GM12878 (cell line): ENCODE data around the gene LRRC37B. TPM values are rescaled to one million over a fixed set of nuclear protein-coding genes. Genes with fewer than 3 reads are reported as not detected.
A peak's percentile ranks its signal among the peaks of the same experiment; 100 is the strongest.

Experiments
- ATAC-seq: fragments of 200-7000 bp; cut with Tn5 transposase; 3 replicates; pipeline ENCODE4 v1.9.1; 2020; ENCODE audit warnings: mild to moderate bottlenecking, moderate library complexity
- BruUV-seq: library from RNA; stranded (reverse); fragments of 400-500 nt; replicated peaks from 2 replicates; lab custom pipeline; 2021; lab: Mats Ljungman, UMichigan
- CTCF ChIA-PET: fragments of 300-600 bp; sonication (Branson Sonifier 250); formaldehyde crosslinking; extraction: SDS; loops from one replicate; lab custom pipeline; 2021; ENCODE audit warnings: inconsistent platforms; lab: Yijun Ruan, JAX
- POLR2A ChIA-PET: fragments of 350-600 bp; formaldehyde crosslinking; extraction: SDS; loops from one replicate; lab custom pipeline; 2021; ENCODE audit warnings: inconsistent platforms; lab: Charles Lee
- RAD21 ChIA-PET: fragments of 300-600 bp; sonication (Branson Sonifier 250); formaldehyde crosslinking; loops from one replicate; lab custom pipeline; 2023; ENCODE audit warnings: antibody characterized with exemption; ENCODE audit not compliant: unreplicated experiment; lab: Charles Lee
- SMC1A ChIA-PET: fragments of 300-600 bp; sonication (Branson Sonifier 250); formaldehyde crosslinking; loops from one replicate; lab custom pipeline; 2023; ENCODE audit not compliant: unreplicated experiment, uncharacterized antibody; lab: Charles Lee
- DNase-seq: peaks from one replicate; pipeline ENCODE4 v3.0.0-alpha.2; 2011; ENCODE audit warnings: low read depth, low spot score
- FAIRE-seq: peaks from 3 replicates; lab custom pipeline; 2011; peaks lifted over from hg19 to GRCh38; lab: Jason Lieb, UNC
- H2AFZ ChIP-seq: 2 replicates; pipeline ENCODE4 v1.6.0; 2011; ENCODE audit warnings: low read depth, low read length, control low read depth; ENCODE audit not compliant: control insufficient read depth
- H3K27ac ChIP-seq: 2 replicates; pipeline ENCODE4 v1.5.1; 2011; ENCODE audit warnings: control low read depth; ENCODE audit not compliant: control insufficient read depth, insufficient read depth
- H3K27me3 ChIP-seq, 2 experiments: replicated peaks in 1 of 2; 2 replicates each; pipeline versions ENCODE4 v1.6.0 to v1.6.1; 2011; ENCODE audit warnings: low read length in 1 of 2; ENCODE audit not compliant: control insufficient read depth in 2 of 2, insufficient read depth in 2 of 2
- H3K36me3 ChIP-seq, 2 experiments: 2 replicates each; pipeline ENCODE4 v1.5.1; 2011; ENCODE audit warnings: low read length in 1 of 2; ENCODE audit not compliant: control insufficient read depth in 2 of 2, insufficient read depth in 2 of 2
- H3K4me1 ChIP-seq: 2 replicates; pipeline ENCODE4 v1.6.1; 2011; ENCODE audit warnings: mild to moderate bottlenecking, low read length, moderate library complexity, mixed read lengths; ENCODE audit not compliant: control insufficient read depth, insufficient read depth
- H3K4me2 ChIP-seq: 2 replicates; pipeline ENCODE4 v1.6.0; 2011; ENCODE audit warnings: control low read depth; ENCODE audit not compliant: control insufficient read depth, insufficient read depth
- H3K4me3 ChIP-seq: fragments of 200-600 bp; sonication (generic); 2 replicates; pipeline ENCODE4 v1.5.1; 2016
- H3K79me2 ChIP-seq: 2 replicates; pipeline ENCODE4 v1.6.0; 2011; ENCODE audit warnings: low read length; ENCODE audit not compliant: control insufficient read depth, insufficient read depth
- H3K9ac ChIP-seq: 2 replicates; pipeline ENCODE4 v1.8.0; 2011; ENCODE audit warnings: low read length, control low read depth, mixed read lengths; ENCODE audit not compliant: control insufficient read depth, insufficient read depth
- H3K9me3 ChIP-seq: replicated peaks from 3 replicates; pipeline ENCODE4 v1.5.1; 2011; ENCODE audit warnings: mild to moderate bottlenecking, low read length; ENCODE audit not compliant: control insufficient read depth, insufficient read depth
- H4K20me1 ChIP-seq: 2 replicates; pipeline ENCODE4 v1.6.0; 2011; ENCODE audit not compliant: control insufficient read depth, insufficient read depth
- EGR1 ChIP-seq, 2 experiments: IDR thresholded peaks; 1 replicate in 1 of 2; 2 replicates in 1 of 2; pipeline ENCODE4 v1.6.1; 2011 to 2012; ENCODE audit warnings: low read depth in 2 of 2, low read length in 2 of 2, borderline replicate concordance in 1 of 2, mild to moderate bottlenecking in 1 of 2, moderate library complexity in 1 of 2
- MTA2 ChIP-seq: fragments of 450-650 bp; IDR thresholded peaks from 2 replicates; pipeline ENCODE4 v1.6.1; 2016; ENCODE audit warnings: low read depth, mild to moderate bottlenecking, moderate library complexity
- MYB ChIP-seq: fragments of 150-350 bp; IDR thresholded peaks from 2 replicates; pipeline ENCODE4 v1.6.1; 2014; ENCODE audit warnings: mild to moderate bottlenecking, low read depth, low read length, borderline replicate concordance
- POLR2A ChIP-seq: IDR thresholded peaks from 2 replicates; pipeline ENCODE4 v1.6.1; 2011; ENCODE audit warnings: low read depth, mild to moderate bottlenecking, low read length
- SRF ChIP-seq, 2 experiments: IDR thresholded peaks; 2 replicates each; pipeline ENCODE4 v1.6.1; 2011; ENCODE audit warnings: low read depth in 2 of 2, low read length in 2 of 2, mild to moderate bottlenecking in 1 of 2, moderate library complexity in 1 of 2
- STAT3 ChIP-seq: IDR thresholded peaks from 2 replicates; pipeline ENCODE4 v1.6.1; 2011; ENCODE audit warnings: low read depth, low read length, improper control_type of control experiment
- SUPT20H ChIP-seq: IDR thresholded peaks from 2 replicates; pipeline ENCODE4 v1.6.1; 2011; ENCODE audit warnings: low read depth, mild to moderate bottlenecking, low read length, moderate library complexity, borderline replicate concordance; ENCODE audit not compliant: control insufficient read depth
- SUZ12 ChIP-seq: fragments of 200-600 bp; sonication (generic); IDR thresholded peaks from one replicate; pipeline ENCODE4 v1.6.1; 2018; ENCODE audit warnings: antibody characterized with exemption, mild to moderate bottlenecking; ENCODE audit not compliant: unreplicated experiment
- ZNF384 ChIP-seq: IDR thresholded peaks from 2 replicates; pipeline ENCODE4 v1.6.1; 2012; ENCODE audit warnings: low read depth, mild to moderate bottlenecking, low read length, improper control_type of control experiment, borderline replicate concordance
- WGBS: methylation state at CpG from one replicate; pipeline ENCODE4 v1.1.6; 2016; ENCODE audit warnings: low lambda C conversion rate; ENCODE audit not compliant: insufficient replicate concordance, insufficient coverage; ENCODE audit errors: missing lambda C conversion rate; 5-methylcytosine and 5-hydroxymethylcytosine counted together
- in situ Hi-C: fragments of 300-500 bp; cut with MboI; formaldehyde crosslinking; loops from 9 replicates; pipeline ENCODE4 v1.14.3; 2018; ENCODE audit warnings: mixed read lengths
- intact Hi-C: fragments of 100-400 bp; cut with micrococcal nuclease; formaldehyde crosslinking; loops from one replicate; pipeline ENCODE4 v1.14.2; 2022; ENCODE audit not compliant: unreplicated experiment
- polyA plus RNA-seq, 11 experiments: library from polyadenylated mRNA; depleted of rRNA in 4 of 11; unstranded in 6 of 11; stranded (reverse) in 5 of 11; fragments of >200 nt; fragmentation: Nextera tagmentation in 4 of 11; fragmentation: Illumina TruSeq in 1 of 11; extraction: Ambion mirVana in 4 of 11; extraction: Trizol in 1 of 11; gene quantifications; 1 replicate in 1 of 11; 2 replicates in 10 of 11; pipeline versions ENCODE4 v1.2.1 to v1.2.3, GENCODE V29; 2011 to 2016; ENCODE audit warnings: inconsistent platforms in 2 of 11, missing spikeins in 2 of 11, low read depth in 1 of 11
- total RNA-seq, 4 experiments: library from RNA; depleted of rRNA in 3 of 4; stranded (reverse); fragments of >200 nt in 3 of 4; fragmentation: Illumina TruSeq in 1 of 4; extraction: Trizol in 1 of 4; gene quantifications; 2 replicates each; pipeline versions ENCODE4 v1.2.1 to v1.2.3, GENCODE V29; 2013 to 2021
- TF ChIP-seq, protein P1 (sequence below): IDR thresholded peaks from 2 replicates; pipeline ENCODE4 v1.6.1; 2011; ENCODE audit warnings: borderline replicate concordance, low read depth, mild to moderate bottlenecking, moderate library complexity, mixed read lengths, low read length; ENCODE audit not compliant: insufficient read depth; ENCODE audit errors: extremely low read length

LRRC37B gene
- total and polyA plus RNA-seq, 10 of the 15 experiments (the other 5 are each of a cell fraction or from before 2014, with no cell fraction given), result 3.2 to 25.7 (median 9.2) TPM

DNA sequence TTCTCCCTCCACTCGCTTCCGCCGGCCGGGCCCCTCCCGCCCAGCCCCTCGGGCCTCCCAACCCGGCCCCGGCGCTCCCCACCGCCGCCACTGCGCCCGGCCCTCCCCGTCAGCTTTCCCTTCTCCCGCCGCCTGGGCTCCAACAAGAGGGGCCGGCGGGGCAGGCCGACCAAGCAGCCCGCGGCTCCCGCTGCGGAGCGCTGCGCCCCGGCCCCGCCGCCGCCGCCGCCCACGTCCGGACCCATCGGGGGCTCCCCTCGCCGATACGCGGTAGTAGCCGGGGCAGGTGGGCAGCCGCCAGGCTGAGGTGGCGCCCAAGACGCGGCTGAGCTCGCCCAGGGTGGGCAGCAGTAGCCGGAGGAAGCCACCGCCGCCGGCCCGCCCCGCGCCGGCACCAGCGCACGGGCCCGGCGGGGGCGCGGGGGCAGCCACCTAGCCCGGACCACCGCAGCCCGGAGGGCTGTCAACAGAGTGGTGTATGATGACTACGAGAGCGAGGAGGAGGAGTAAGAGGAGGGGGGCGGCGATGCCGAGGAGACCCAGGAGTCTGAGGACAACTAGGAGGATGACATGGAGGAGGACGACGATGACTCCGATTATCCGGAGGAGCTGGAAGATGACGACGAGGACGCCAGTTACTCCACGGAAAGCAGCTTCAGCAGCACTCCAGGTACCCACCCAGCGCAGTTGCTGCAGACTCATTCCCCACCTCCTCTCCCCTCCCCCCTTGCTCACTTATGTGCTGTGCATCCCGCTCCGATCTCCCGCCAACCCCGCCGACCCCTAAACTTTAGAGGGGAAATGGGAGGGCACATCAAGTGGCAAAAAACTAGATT is 498 bp downstream of the LRRC37B start (continued):
- peak; percentile 14; the same call in 1 of the 2 replicates for TF ChIP-seq MTA2

GRCh38 chr17:32009262-32009542 is 2.0 kb downstream of the LRRC37B start:
- Histone ChIP-seq H3K4me3 (peak overlapping the region; percentile 95; the same call in 1 of the 2 replicates), H3K27ac (no peak overlapping the region; the same call in 1 of the 2 replicates), H3K4me1 (no peaks in the 10 kb centered on the region; the same call in 1 of the 2 replicates), H3K36me3 (no peaks in the 10 kb centered on the region; a peak in 1 of 4 replicates), H3K27me3 (no peaks in the 10 kb centered on the region), H4K20me1 (no peaks in the 10 kb centered on the region), H2AFZ (no peak overlapping the region), H3K9ac (no peak overlapping the region), H3K79me2 (peaks cover 18% of the 10 kb centered on the region), H3K9me3 (no peaks in the 10 kb centered on the region), H3K4me2 (peak overlapping the region; percentile 83)
- ChIA-PET SMC1A (interaction anchor here (0.8 to 2.1 kb wide), 3 partner anchors 9 to 127 kb away, joined by 4 to 8 read pairs (median 5); no protein-coding TSS in a partner anchor), POLR2A (interaction anchor here (0.7 to 1.4 kb wide), 3 partner anchors 116 to 131 kb away, joined by 3 to 5 read pairs (median 4); no protein-coding TSS in a partner anchor), RAD21 (interaction anchor here (0.9 to 2.9 kb wide), 2 partner anchors 72 to 129 kb away, joined by 3 to 22 read pairs; partner anchors contain the start of gene SUZ12), CTCF (interaction anchor here (3.4 to 5.3 kb wide), 2 partner anchors 119 to 129 kb away, joined by 13 to 84 read pairs; partner anchors contain the start of gene RHOT1)
- FAIRE-seq (no peak), DNase-seq (no peak), ATAC-seq (no peak)
- intact Hi-C loops (no loop called here), in situ Hi-C loops (loop anchor here (5.0 kb wide), 1 partner anchor 133 kb away; the partner anchor contains the start of gene RHOT1)
- 98% methylated on average over 2 of the region's 2 CpGs for WGBS
- TF ChIP-seq ZNF384 (no peak), STAT3 (no peak), MYB (no peak), POLR2A (no peak), SRF (IDR thresholded peaks at IDR 0.05; ENCODE audit: low read depth in 2 of 2, low read length in 2 of 2) (no peak), SUZ12 (no peak), EGR1 (IDR thresholded peaks at IDR 0.05; ENCODE audit: borderline replicate concordance in 1 of 2, low read depth in 2 of 2, low read length in 2 of 2) (no peak), SUPT20H (no peak)
- TF ChIP-seq, protein P1, sequence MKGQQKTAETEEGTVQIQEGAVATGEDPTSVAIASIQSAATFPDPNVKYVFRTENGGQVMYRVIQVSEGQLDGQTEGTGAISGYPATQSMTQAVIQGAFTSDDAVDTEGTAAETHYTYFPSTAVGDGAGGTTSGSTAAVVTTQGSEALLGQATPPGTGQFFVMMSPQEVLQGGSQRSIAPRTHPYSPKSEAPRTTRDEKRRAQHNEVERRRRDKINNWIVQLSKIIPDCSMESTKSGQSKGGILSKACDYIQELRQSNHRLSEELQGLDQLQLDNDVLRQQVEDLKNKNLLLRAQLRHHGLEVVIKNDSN, result no peak
- no TSS peak for BruUV-seq
